ENCODE data around the gene MGLL.

GRCh38 chr3:127809611-127810010, 12.7 kb downstream of the MGLL start:
- TF ChIP-seq POLR2AphosphoS5 (IDR thresholded peaks at IDR 0.05; ENCODE audit: borderline replicate concordance, low read depth, low read length) (no peak), EZH2 (IDR thresholded peaks at IDR 0.05) (no peak), FOXP2 (optimal IDR thresholded peaks at IDR 0.05; ENCODE audit: control extremely low read depth, extremely low read length, insufficient read depth) (no peak)

All from SK-N-MC (cell line).